DMS114 treated with DMSO at 0.1 percent for 48 hours (cell line): ENCODE results near the gene SMPD4.
A peak's percentile ranks its signal among the peaks of the same experiment; 100 is the strongest.
"Not testable (repeated sequence)": the region's sequence is repeated elsewhere in the genome, so short reads cannot be mapped to it uniquely, and the experiment has no call there.

Source experiments
- DNase-seq: peaks from one replicate; lab custom pipeline; 2025; ENCODE audit not compliant: unreplicated experiment; lab: John Stamatoyannopoulos, UW

Gene SMPD4

GRCh38 chr2:130181325-130181879 lies at the start of gene SMPD4:
TSS of gene SMPD4 (minus strand) at chr2:130181602. CDS start at chr2:130176592, 5,010 bp downstream.
- DNase-seq, result peak; percentile 67

- DNase-seq, result not testable (repeated sequence)
Measured at GRCh38 chr2:130230907-130231306, 49.5 kb upstream of the SMPD4 start.

- not testable (repeated sequence) for DNase-seq
Measured at GRCh38 chr2:130230376-130230775, 49.0 kb upstream of the SMPD4 start.

GRCh38 chr2:130229161-130229510 lies 47.7 kb upstream of the SMPD4 start:
- not testable (repeated sequence) for DNase-seq

GRCh38 chr2:130228467-130229160 lies 47.2 kb upstream of the SMPD4 start:
- not testable (repeated sequence) for DNase-seq

- not testable (repeated sequence) for DNase-seq
Measured at GRCh38 chr2:130228005-130228404, 46.6 kb upstream of the SMPD4 start.

GRCh38 chr2:130222523-130222922 lies 41.1 kb upstream of the SMPD4 start:
- not testable (repeated sequence) for DNase-seq

GRCh38 chr2:130220505-130220904 lies 39.1 kb upstream of the SMPD4 start:
- DNase-seq, result not testable (repeated sequence)

- not testable (repeated sequence) for DNase-seq
Measured at GRCh38 chr2:130219147-130219546, 37.7 kb upstream of the SMPD4 start.

- DNase-seq, result not testable (repeated sequence)
Measured at GRCh38 chr2:130207051-130207450, 25.6 kb upstream of the SMPD4 start.

- DNase-seq, result not testable (repeated sequence)
Measured at GRCh38 chr2:130203150-130203549, 21.7 kb upstream of the SMPD4 start.

GRCh38 chr2:130202518-130202917 lies 21.1 kb upstream of the SMPD4 start:
- not testable (repeated sequence) for DNase-seq

GRCh38 chr2:130198343-130198742 lies 16.9 kb upstream of the SMPD4 start, which contains the start of gene TUBA3E:
TSS of gene TUBA3E (minus strand) at chr2:130198439. CDS start at chr2:130198360, 79 bp downstream.
- no peak for DNase-seq

GRCh38 chr2:130196052-130196451 lies 14.7 kb upstream of the SMPD4 start:
- not testable (repeated sequence) for DNase-seq

- not testable (repeated sequence) for DNase-seq
Measured at GRCh38 chr2:130195089-130195635, 13.8 kb upstream of the SMPD4 start.

- not testable (repeated sequence) for DNase-seq
Measured at GRCh38 chr2:130193824-130194223, 12.4 kb upstream of the SMPD4 start.

GRCh38 chr2:130192451-130192850 lies 11.0 kb upstream of the SMPD4 start:
- not testable (repeated sequence) for DNase-seq

GRCh38 chr2:130191319-130191718 lies 9.9 kb upstream of the SMPD4 start:
- not testable (repeated sequence) for DNase-seq

GRCh38 chr2:130190237-130190636 lies 8.8 kb upstream of the SMPD4 start:
- DNase-seq, result no peak

GRCh38 chr2:130188958-130189357 lies 7.6 kb upstream of the SMPD4 start:
- not testable (repeated sequence) for DNase-seq

- not testable (repeated sequence) for DNase-seq
Measured at GRCh38 chr2:130187859-130188792, 6.7 kb upstream of the SMPD4 start.
